ENCODE measurements around the gene RACK1. TPM values are rescaled to one million over a fixed set of nuclear protein-coding genes. Genes with fewer than 3 reads are reported as not detected.

RACK1 gene
- total and polyA plus RNA-seq, 2 of the 13 experiments (the other 11 are each of a cell fraction or from before 2014, with no cell fraction given), result 2,514 to 6,141 TPM

- TF ChIP-seq ZNF564 (CRISPR knock-in tag; IDR thresholded peaks at IDR 0.05) (no peak), ZXDC (CRISPR knock-in tag; IDR thresholded peaks at IDR 0.05) (peak; percentile 67; the same call in 1 of the 2 replicates), SRY (CRISPR knock-in tag; IDR thresholded peaks at IDR 0.05) (no peak; the same call in 1 of the 2 replicates), DPF2 (CRISPR knock-in tag; IDR thresholded peaks at IDR 0.05; ENCODE audit: borderline replicate concordance, low read depth) (no peak), ZNF225 (CRISPR knock-in tag; IDR thresholded peaks at IDR 0.05) (no peak), GFI1 (CRISPR knock-in tag; IDR thresholded peaks at IDR 0.05; ENCODE audit: borderline replicate concordance) (peak; percentile 65; the same call in 1 of the 2 replicates), PRMT3 (CRISPR knock-in tag; IDR thresholded peaks at IDR 0.05; ENCODE audit: borderline replicate concordance, low read depth) (no peak; the same call in 1 of the 2 replicates), HOXA7 (CRISPR knock-in tag; IDR thresholded peaks at IDR 0.05) (no peak), ZNF431 (CRISPR knock-in tag; IDR thresholded peaks at IDR 0.05; ENCODE audit: borderline replicate concordance, low read depth) (peak; percentile 64), PAXIP1 (CRISPR knock-in tag; conservative IDR thresholded peaks at IDR 0.05) (peak; percentile 59), HOXA5 (CRISPR knock-in tag; IDR thresholded peaks at IDR 0.05) (peak; percentile 93; the same call in 1 of the 2 replicates), ZBTB26 (CRISPR knock-in tag; IDR thresholded peaks at IDR 0.05; ENCODE audit: borderline replicate concordance) (peak; percentile 35; the same call in 1 of the 2 replicates), NR2C2 (CRISPR knock-in tag; IDR thresholded peaks at IDR 0.05; ENCODE audit: borderline replicate concordance) (peak; percentile 86), CTCF (CRISPR knock-in tag; IDR thresholded peaks at IDR 0.05) (peak; percentile 53), ASH2L (IDR thresholded peaks at IDR 0.05; ENCODE audit: insufficient read length, low read depth, low read length) (peak; percentile 52), ZNF550 (CRISPR knock-in tag; IDR thresholded peaks at IDR 0.05; ENCODE audit: borderline replicate concordance) (no peak)
- TF ChIP-seq, protein P1, sequence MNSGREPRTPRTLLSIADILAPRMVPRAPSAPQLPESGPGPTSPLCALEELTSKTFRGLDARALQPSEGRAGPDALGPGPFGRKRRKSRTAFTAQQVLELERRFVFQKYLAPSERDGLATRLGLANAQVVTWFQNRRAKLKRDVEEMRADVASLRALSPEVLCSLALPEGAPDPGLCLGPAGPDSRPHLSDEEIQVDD (CRISPR knock-in tag; IDR thresholded peaks at IDR 0.05; ENCODE audit: borderline replicate concordance), result no peak
These were observed 52.0 kb downstream of the RACK1 start (continued) for GRCh38 chr5:181191526-181192336.

Data from HepG2 (cell line).